ENCODE results near the gene INSC. TPM values are rescaled to one million over a fixed set of nuclear protein-coding genes. Genes with fewer than 3 reads are reported as not detected.

The INSC gene
- total RNA-seq, 2 donors from 2014 or later = 0.87 to 2.0 TPM

DNA sequence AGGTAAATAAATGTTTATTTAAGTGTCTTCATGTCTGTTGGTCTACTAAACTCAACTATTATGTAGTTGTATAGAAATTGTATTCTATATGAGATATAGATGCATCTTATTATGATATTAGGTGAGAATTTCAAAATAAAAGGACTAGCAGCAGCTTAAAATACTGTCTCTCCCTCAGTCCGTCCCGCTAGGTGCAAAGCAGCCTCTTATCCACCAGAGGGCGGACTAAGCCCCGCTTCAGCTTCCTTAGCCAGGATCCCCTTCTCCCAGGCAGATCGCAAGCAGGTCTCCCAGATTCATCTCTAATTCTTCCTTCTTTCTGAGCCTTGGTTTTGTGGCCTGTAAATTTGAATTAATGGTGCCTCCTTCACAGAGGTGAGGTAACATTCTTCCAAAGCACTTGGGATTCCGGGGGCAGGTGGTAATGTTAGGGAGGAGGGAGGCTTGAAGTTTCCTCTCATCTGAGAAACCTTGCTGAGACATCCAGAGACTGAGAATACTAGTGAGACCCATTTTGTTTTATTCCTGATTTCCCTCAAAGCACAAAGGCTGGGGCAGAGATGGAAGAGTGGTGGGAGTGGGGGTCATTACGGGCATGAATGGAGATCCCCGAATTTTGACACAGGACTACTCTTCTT is 13.5 kb upstream of the INSC start:
- DNase-seq (ENCODE audit: low spot score) = peak; percentile 45
- Histone ChIP-seq H3K9me3 (no peaks in the 10 kb centered on the region), H3K36me3 (no peaks in the 10 kb centered on the region), H3K4me3 (no peak overlapping the region), H3K4me1 (replicated peaks) (no peaks in the 10 kb centered on the region), H3K27me3 (replicated peaks; ENCODE audit: insufficient read depth) (no peaks in the 10 kb centered on the region), H3K27ac (no peak overlapping the region)
- no peak for TF ChIP-seq POLR2A (IDR thresholded peaks at IDR 0.05)
- TF ChIP-seq, protein P1, sequence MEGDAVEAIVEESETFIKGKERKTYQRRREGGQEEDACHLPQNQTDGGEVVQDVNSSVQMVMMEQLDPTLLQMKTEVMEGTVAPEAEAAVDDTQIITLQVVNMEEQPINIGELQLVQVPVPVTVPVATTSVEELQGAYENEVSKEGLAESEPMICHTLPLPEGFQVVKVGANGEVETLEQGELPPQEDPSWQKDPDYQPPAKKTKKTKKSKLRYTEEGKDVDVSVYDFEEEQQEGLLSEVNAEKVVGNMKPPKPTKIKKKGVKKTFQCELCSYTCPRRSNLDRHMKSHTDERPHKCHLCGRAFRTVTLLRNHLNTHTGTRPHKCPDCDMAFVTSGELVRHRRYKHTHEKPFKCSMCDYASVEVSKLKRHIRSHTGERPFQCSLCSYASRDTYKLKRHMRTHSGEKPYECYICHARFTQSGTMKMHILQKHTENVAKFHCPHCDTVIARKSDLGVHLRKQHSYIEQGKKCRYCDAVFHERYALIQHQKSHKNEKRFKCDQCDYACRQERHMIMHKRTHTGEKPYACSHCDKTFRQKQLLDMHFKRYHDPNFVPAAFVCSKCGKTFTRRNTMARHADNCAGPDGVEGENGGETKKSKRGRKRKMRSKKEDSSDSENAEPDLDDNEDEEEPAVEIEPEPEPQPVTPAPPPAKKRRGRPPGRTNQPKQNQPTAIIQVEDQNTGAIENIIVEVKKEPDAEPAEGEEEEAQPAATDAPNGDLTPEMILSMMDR (IDR thresholded peaks at IDR 0.05) = peak; percentile 54 to 87 (median 80)
- 22% methylated on average over 8 of the region's 8 CpGs for WGBS
- intact Hi-C loops (cut with DNase I) = loop anchor here (2.0 kb wide), 1 partner anchor 106 kb away; no protein-coding TSS in a partner anchor

GRCh38 chr11:15104166-15104565 is 10.6 kb upstream of the INSC start:
- no peak for TF ChIP-seq POLR2AphosphoS5 (IDR thresholded peaks at IDR 0.05)
- TF ChIP-seq, protein P1 (IDR thresholded peaks at IDR 0.05) = no peak
- no peak for DNase-seq (ENCODE audit: low spot score)
- H3K36me3 ChIP-seq = no peaks in the 10 kb centered on the region
- H3K4me3 ChIP-seq = no peak overlapping the region
- no peaks in the 10 kb centered on the region for H3K27me3 ChIP-seq (replicated peaks; ENCODE audit: insufficient read depth)
- WGBS = 98% methylated on average over 2 of the region's 2 CpGs
- intact Hi-C loops (cut with DNase I) = no loop called here
- no peaks in the 10 kb centered on the region for H3K4me1 ChIP-seq (replicated peaks)
- H3K27ac ChIP-seq = no peak overlapping the region
- H3K9me3 ChIP-seq = no peaks in the 10 kb centered on the region

- Histone ChIP-seq H3K9me3 (no peaks in the 10 kb centered on the region), H3K4me1 (replicated peaks) (no peaks in the 10 kb centered on the region), H3K4me3 (no peak overlapping the region), H3K27me3 (replicated peaks; ENCODE audit: insufficient read depth) (no peaks in the 10 kb centered on the region), H3K27ac (no peak overlapping the region), H3K36me3 (no peaks in the 10 kb centered on the region)
- intact Hi-C loops (cut with DNase I) = no loop called here
- no peak for DNase-seq (ENCODE audit: low spot score)
- 76% methylated on average over 8 of the region's 8 CpGs for WGBS
- TF ChIP-seq POLR2AphosphoS5 (IDR thresholded peaks at IDR 0.05) (no peak), POLR2A (IDR thresholded peaks at IDR 0.05) (no peak)
- TF ChIP-seq, protein P1 (IDR thresholded peaks at IDR 0.05) = no peak
Observed at GRCh38 chr11:15106201-15106965, 8.3 kb upstream of the INSC start.

- Histone ChIP-seq H3K4me1 (replicated peaks) (no peaks in the 10 kb centered on the region), H3K36me3 (no peaks in the 10 kb centered on the region), H3K4me3 (no peak overlapping the region), H3K9me3 (no peaks in the 10 kb centered on the region), H3K27ac (no peak overlapping the region), H3K27me3 (replicated peaks; ENCODE audit: insufficient read depth) (no peaks in the 10 kb centered on the region)
- intact Hi-C loops (cut with DNase I) = no loop called here
- no peak for DNase-seq (ENCODE audit: low spot score)
- WGBS = 52% methylated on average over 4 of the region's 4 CpGs
- TF ChIP-seq, protein P1 (IDR thresholded peaks at IDR 0.05) = no peak
- TF ChIP-seq POLR2A (IDR thresholded peaks at IDR 0.05) (no peak), POLR2AphosphoS5 (IDR thresholded peaks at IDR 0.05) (no peak)
Observed at GRCh38 chr11:15107730-15108515, 6.8 kb upstream of the INSC start.

Measured in prostate gland (tissue), 2 donors.